IMR-90 (cell line): ENCODE results near the gene KIF15. TPM values are rescaled to one million over a fixed set of nuclear protein-coding genes. Genes with fewer than 3 reads are reported as not detected.

Source experiments
- ATAC-seq: fragments of 200-7000 bp; cut with Tn5 transposase; 2 replicates; pipeline ENCODE4 v1.9.1; 2020; ENCODE audit warnings: low read depth, mild to moderate bottlenecking, moderate library complexity
- BruUV-seq: library from RNA; stranded (reverse); fragments of 400-500 nt; replicated peaks from 2 replicates; lab custom pipeline; 2021; lab: Mats Ljungman, UMichigan
- CTCF ChIA-PET: fragments of 300-600 bp; formaldehyde crosslinking; extraction: SDS; loops from one replicate; lab custom pipeline; 2021; ENCODE audit warnings: antibody characterized with exemption; lab: Yijun Ruan, JAX
- POLR2A ChIA-PET: fragments of 300-600 bp; sonication (Branson Sonifier 250); formaldehyde crosslinking; loops from one replicate; lab custom pipeline; 2022; ENCODE audit warnings: antibody characterized with exemption; ENCODE audit not compliant: unreplicated experiment; lab: Charles Lee
- DNase-seq: peaks from one replicate; pipeline ENCODE4 v3.0.0; 2013
- H2AFZ ChIP-seq: replicated peaks from 2 replicates; pipeline ENCODE3; 2013; ENCODE audit warnings: low read length, mild to moderate bottlenecking; ENCODE audit not compliant: poor library complexity
- H2AK5ac ChIP-seq: 2 replicates; pipeline ENCODE4 v1.6.1; 2013; ENCODE audit warnings: low read depth, low read length, inconsistent platforms
- H2AK9ac ChIP-seq: replicated peaks from 2 replicates; pipeline ENCODE3; 2013; ENCODE audit warnings: mild to moderate bottlenecking, low read depth, low read length, moderate library complexity; ENCODE audit not compliant: poor library complexity
- H2BK120ac ChIP-seq: 2 replicates; pipeline ENCODE4 v1.6.1; 2013; ENCODE audit warnings: low read depth, low read length, inconsistent platforms
- H2BK15ac ChIP-seq: 3 replicates; pipeline ENCODE4 v1.6.1; 2013; ENCODE audit warnings: low read depth, low read length, inconsistent platforms
- H2BK20ac ChIP-seq: 2 replicates; pipeline ENCODE4 v1.6.1; 2013; ENCODE audit warnings: low read depth, mild to moderate bottlenecking, inconsistent platforms, low read length, moderate library complexity
- H2BK5ac ChIP-seq: 2 replicates; pipeline ENCODE4 v1.6.1; 2013; ENCODE audit warnings: mild to moderate bottlenecking, low read depth, low read length, inconsistent platforms; ENCODE audit not compliant: poor library complexity, severe bottlenecking
- H3K14ac ChIP-seq: replicated peaks from 2 replicates; pipeline ENCODE4 v1.6.1; 2013; ENCODE audit warnings: low read depth, low read length, inconsistent platforms
- H3K18ac ChIP-seq: 2 replicates; pipeline ENCODE4 v1.6.1; 2013; ENCODE audit warnings: low read depth, low read length, control low read depth
- H3K23ac ChIP-seq: 2 replicates; pipeline ENCODE4 v1.6.1; 2013; ENCODE audit warnings: low read depth, low read length, inconsistent platforms
- H3K27ac ChIP-seq: 2 replicates; pipeline ENCODE4 v1.5.1; 2013; ENCODE audit warnings: mild to moderate bottlenecking, control low read depth, low read length; ENCODE audit not compliant: insufficient read depth
- H3K27me3 ChIP-seq: 2 replicates; pipeline ENCODE4 v1.6.1; 2013; ENCODE audit warnings: low read length; ENCODE audit not compliant: control insufficient read depth, insufficient read depth
- H3K36me3 ChIP-seq: 2 replicates; pipeline ENCODE4 v1.6.1; 2013; ENCODE audit warnings: low read length, mixed read lengths; ENCODE audit not compliant: control insufficient read depth, insufficient read depth
- H3K4ac ChIP-seq: 2 replicates; pipeline ENCODE4 v1.6.1; 2013; ENCODE audit warnings: low read depth, low read length, inconsistent platforms
- H3K4me1 ChIP-seq: 2 replicates; pipeline ENCODE4 v1.6.1; 2013; ENCODE audit warnings: low read length, mixed read lengths; ENCODE audit not compliant: control insufficient read depth, insufficient read depth
- H3K4me2 ChIP-seq: 2 replicates; pipeline ENCODE4 v1.6.1; 2013; ENCODE audit warnings: low read depth, mild to moderate bottlenecking, control low read depth, low read length, moderate library complexity
- H3K4me3 ChIP-seq: 2 replicates; pipeline ENCODE4 v1.5.1; 2013; ENCODE audit warnings: low read depth, mild to moderate bottlenecking, control low read depth, low read length, moderate library complexity; ENCODE audit not compliant: insufficient read depth
- H3K56ac ChIP-seq: 2 replicates; pipeline ENCODE4 v1.6.1; 2013; ENCODE audit warnings: low read length, inconsistent platforms; ENCODE audit not compliant: insufficient read depth; ENCODE audit errors: extremely low read depth
- H3K79me1 ChIP-seq, 2 experiments: 2 replicates each; pipeline ENCODE4 v1.6.1; 2013; ENCODE audit warnings: low read length in 2 of 2, inconsistent platforms in 1 of 2, low read depth in 1 of 2
- H3K9ac ChIP-seq: 2 replicates; pipeline ENCODE4 v1.6.1; 2013; ENCODE audit warnings: low read depth, low read length, control low read depth
- H3K9me1 ChIP-seq: 2 replicates; pipeline ENCODE4 v1.6.1; 2013; ENCODE audit warnings: low read length, inconsistent platforms; ENCODE audit not compliant: insufficient read depth
- H3K9me3 ChIP-seq: 2 replicates; pipeline ENCODE4 v1.6.1; 2013; ENCODE audit warnings: low read length; ENCODE audit not compliant: control insufficient read depth, insufficient read depth
- H4K20me1 ChIP-seq: 2 replicates; pipeline ENCODE4 v1.6.1; 2013; ENCODE audit warnings: low read length, inconsistent platforms; ENCODE audit not compliant: insufficient read depth
- H4K5ac ChIP-seq: 2 replicates; pipeline ENCODE4 v1.6.1; 2013; ENCODE audit warnings: mild to moderate bottlenecking, low read depth, low read length, control low read depth
- H4K8ac ChIP-seq, 2 experiments: 2 replicates each; pipeline ENCODE4 v1.6.1; 2013; ENCODE audit warnings: low read depth in 2 of 2, low read length in 2 of 2, control low read depth in 1 of 2, inconsistent platforms in 1 of 2
- H4K91ac ChIP-seq: 2 replicates; pipeline ENCODE4 v1.6.1; 2013; ENCODE audit warnings: low read depth, low read length, inconsistent platforms; ENCODE audit not compliant: insufficient read depth
- BHLHE40 ChIP-seq: fragments of 150-350 bp; IDR thresholded peaks from 2 replicates; pipeline ENCODE4 v1.6.1; 2016; ENCODE audit warnings: mild to moderate bottlenecking, low read depth, low read length
- CHD1 ChIP-seq: IDR thresholded peaks from 2 replicates; pipeline ENCODE4 v1.6.1; 2012; ENCODE audit warnings: low read depth, low read length, improper control_type of control experiment
- FOS ChIP-seq: fragments of 150-350 bp; IDR thresholded peaks from 2 replicates; pipeline ENCODE4 v1.6.1; 2016; ENCODE audit warnings: low read depth, low read length
- MAFK ChIP-seq: IDR thresholded peaks from 2 replicates; pipeline ENCODE4 v1.6.1; 2012; ENCODE audit warnings: low read depth, low read length, improper control_type of control experiment
- MXI1 ChIP-seq: IDR thresholded peaks from 2 replicates; pipeline ENCODE4 v1.6.1; 2012; ENCODE audit warnings: low read depth, mild to moderate bottlenecking, low read length, moderate library complexity, borderline replicate concordance
- NFE2L2 ChIP-seq: fragments of 150-350 bp; IDR thresholded peaks from 2 replicates; pipeline ENCODE4 v1.6.1; 2016; ENCODE audit warnings: low read depth, mild to moderate bottlenecking, low read length
- RAD21 ChIP-seq: IDR thresholded peaks from 2 replicates; pipeline ENCODE4 v1.6.1; 2012; ENCODE audit warnings: low read length, improper control_type of control experiment
- WGBS, 2 experiments: methylation state at CpG; one replicate each; pipeline versions ENCODE4 v1.1.5 to v1.1.7; 2013; ENCODE audit warnings: missing lambda C conversion rate in 2 of 2; ENCODE audit not compliant: insufficient read length in 1 of 2; ENCODE audit errors: extremely low coverage in 2 of 2; 5-methylcytosine and 5-hydroxymethylcytosine counted together
- dilution Hi-C: fragments of 300-500 bp; cut with HindIII; formaldehyde crosslinking; loops from one replicate; pipeline ENCODE4 v1.14.3; 2018; ENCODE audit warnings: low sequenced_read_pairs; ENCODE audit not compliant: unreplicated experiment
- in situ Hi-C: fragments of 300-500 bp; cut with MboI; formaldehyde crosslinking; loops from 3 replicates; pipeline ENCODE4 v1.14.3; 2019; ENCODE audit warnings: low sequenced_read_pairs, inconsistent platforms, mixed read lengths
- intact Hi-C: fragments of 100-400 bp; cut with micrococcal nuclease; formaldehyde crosslinking; loops from 2 replicates; pipeline ENCODE4 v1.10.0; 2022
- polyA plus RNA-seq, 3 experiments: library from polyadenylated mRNA; depleted of rRNA; stranded (reverse); fragments of >200 nt; gene quantifications; 2 replicates each; pipeline ENCODE4 v1.2.3, GENCODE V29; 2012; ENCODE audit warnings: low replicate concordance in 1 of 3
- total RNA-seq: library from RNA; depleted of rRNA; stranded (reverse); fragments of >200 nt; gene quantifications from 2 replicates; pipeline ENCODE4 v1.2.3, GENCODE V29; 2012

The KIF15 gene
- total and polyA plus RNA-seq, 2 of the 4 experiments (the other 2 are of a cell fraction) = 3.7 to 8.4 TPM

- peak overlapping the region; percentile 89 for H2AK5ac ChIP-seq
- peak overlapping the region; percentile 5 to 61; a peak in 1 of 4 replicates for H4K8ac ChIP-seq
- H3K27ac ChIP-seq = peak overlapping the region; percentile 2; the same call in 1 of the 2 replicates
- H3K4ac ChIP-seq = peak overlapping the region; percentile 77
- 60% methylated on average over 1 of the region's 4 CpGs; no CpG with 5 or more reads in 1 of the 2 experiments for WGBS, 2 experiments
- in situ Hi-C loops (loop anchor here (25.0 kb wide), 1 partner anchor 547 kb away; the partner anchor contains the start of gene TCAIM), dilution Hi-C loops (no loop called here), intact Hi-C loops (no loop called here)
- no TSS peak for BruUV-seq
- peak overlapping the region; percentile 85 for H2BK120ac ChIP-seq
- H3K4me2 ChIP-seq = peak overlapping the region; percentile 32; the same call in 1 of the 2 replicates
- peak overlapping the region; percentile 56 for H2BK5ac ChIP-seq
- ChIA-PET POLR2A (no interaction called here), CTCF (interaction anchor here (0.8 kb wide), 1 partner anchor 31 kb away, joined by 3 read pairs; no protein-coding TSS in a partner anchor)
- H3K56ac ChIP-seq = peak overlapping the region; percentile 36; the same call in 1 of the 2 replicates
- H4K5ac ChIP-seq = no peak overlapping the region
- H3K79me1 ChIP-seq = peaks cover 0 to 4% of the 10 kb centered on the region in 2 experiments; a peak in 1 of 4 replicates
- ATAC-seq = peak; percentile 49
- H2AK9ac ChIP-seq = peak overlapping the region; percentile 38
- peaks cover 3% of the 10 kb centered on the region; the same call in 1 of the 2 replicates for H3K9me3 ChIP-seq
- peak overlapping the region; percentile 83 for H4K91ac ChIP-seq
- peak overlapping the region; percentile 86 for H2AFZ ChIP-seq
- peaks cover 33% of the 10 kb centered on the region for H3K9me1 ChIP-seq
- DNase-seq = peak; percentile 95
- peak overlapping the region; percentile 9; the same call in 1 of the 3 replicates for H2BK15ac ChIP-seq
- peak overlapping the region; percentile 38 for H3K23ac ChIP-seq
- no peak for TF ChIP-seq CHD1
- TF ChIP-seq NFE2L2 = no peak
- TF ChIP-seq MAFK = peak; percentile 59
- peak; percentile 48; the same call in 1 of the 2 replicates for TF ChIP-seq FOS
- peak; percentile 97 for TF ChIP-seq MXI1
- TF ChIP-seq BHLHE40 = 0 out of 2 replicates have a peak, but pooled peaks have one; percentile 17
- no peak for TF ChIP-seq RAD21
- H3K14ac ChIP-seq = peak overlapping the region; percentile 78
- H3K36me3 ChIP-seq = no peaks in the 10 kb centered on the region
- H3K9ac ChIP-seq = no peak overlapping the region
- no peaks in the 10 kb centered on the region for H4K20me1 ChIP-seq
- H3K4me1 ChIP-seq = peaks cover 24% of the 10 kb centered on the region
- no peak overlapping the region for H3K18ac ChIP-seq
- no peak overlapping the region for H3K4me3 ChIP-seq
- no peaks in the 10 kb centered on the region for H3K27me3 ChIP-seq
- H2BK20ac ChIP-seq = peak overlapping the region; percentile 96
Measured at GRCh38 chr3:44883999-44884431, 122.4 kb downstream of the KIF15 start.
